BE2C (cell line): ENCODE data around the gene SLC25A13.

ENCODE experiments used
- DNase-seq: peaks from one replicate; pipeline ENCODE4 v3.0.0-alpha.2; 2020
- H3K27me3 ChIP-seq: fragments of 250-450 bp; sonication (Bioruptor Pico); 2 replicates; pipeline ENCODE4 v1.5.1; 2020; ENCODE audit warnings: mild to moderate bottlenecking
- H3K36me3 ChIP-seq: fragments of 250-450 bp; sonication (Bioruptor Pico); 2 replicates; pipeline ENCODE4 v1.5.1; 2020; ENCODE audit warnings: mild to moderate bottlenecking
- H3K4me1 ChIP-seq: fragments of 250-450 bp; sonication (Bioruptor Pico); 2 replicates; pipeline ENCODE4 v1.5.1; 2020
- H3K4me3 ChIP-seq: 2 replicates; pipeline ENCODE4 v1.5.1; 2011; ENCODE audit warnings: low read depth, low read length
- H3K9me3 ChIP-seq: fragments of 250-450 bp; sonication (Bioruptor Pico); 2 replicates; pipeline ENCODE4 v1.5.1; 2020
- CTCF ChIP-seq: IDR thresholded peaks from 2 replicates; pipeline ENCODE4 v1.5.1; 2012; ENCODE audit warnings: mild to moderate bottlenecking, low read depth, low read length

Gene SLC25A13

GRCh38 chr7:96076350-96076707, 245.6 kb downstream of the SLC25A13 start:
- DNase-seq: no peak
- TF ChIP-seq CTCF: no peak
- Histone ChIP-seq H3K9me3 (no peaks in the 10 kb centered on the region), H3K27me3 (no peaks in the 10 kb centered on the region; the same call in 1 of the 2 replicates), H3K4me1 (no peaks in the 10 kb centered on the region), H3K36me3 (no peaks in the 10 kb centered on the region), H3K4me3 (peak overlapping the region; percentile 68)

GRCh38 chr7:96075510-96076349, 246.2 kb downstream of the SLC25A13 start:
- TF ChIP-seq CTCF: peak; percentile 97
- Histone ChIP-seq H3K4me3 (peak overlapping the region; percentile 68), H3K9me3 (no peaks in the 10 kb centered on the region), H3K36me3 (no peaks in the 10 kb centered on the region), H3K4me1 (no peaks in the 10 kb centered on the region), H3K27me3 (no peaks in the 10 kb centered on the region; the same call in 1 of the 2 replicates)
- DNase-seq: peak; percentile 76

GRCh38 chr7:96074871-96075270, 247.0 kb downstream of the SLC25A13 start:
- no peak overlapping the region for H3K4me3 ChIP-seq
- DNase-seq: no peak
- H3K9me3 ChIP-seq: no peaks in the 10 kb centered on the region
- no peaks in the 10 kb centered on the region for H3K4me1 ChIP-seq
- no peaks in the 10 kb centered on the region; the same call in 1 of the 2 replicates for H3K27me3 ChIP-seq
- TF ChIP-seq CTCF: no peak
- H3K36me3 ChIP-seq: no peaks in the 10 kb centered on the region
